Keratinocyte (primary cell): ENCODE results near the gene PGC.

Experiments
- EZH2 ChIP-seq: IDR thresholded peaks from one replicate; pipeline ENCODE4 v1.6.1; 2012; ENCODE audit warnings: inconsistent platforms, mild to moderate bottlenecking, low read length, moderate library complexity
- TF ChIP-seq, protein P1 (sequence below), 3 experiments: IDR thresholded peaks in 1 of 3; conservative IDR thresholded peaks in 1 of 3; optimal IDR thresholded peaks in 1 of 3; 2 replicates in 2 of 3; 3 replicates in 1 of 3; pipeline versions ENCODE3 to v1.5.1; 2011; ENCODE audit warnings: low read length in 3 of 3, mild to moderate bottlenecking in 3 of 3, moderate library complexity in 2 of 3, control low read depth in 1 of 3, inconsistent platforms in 1 of 3; ENCODE audit not compliant: insufficient read depth in 2 of 3; ENCODE audit errors: extremely low read depth in 1 of 3

DNA sequence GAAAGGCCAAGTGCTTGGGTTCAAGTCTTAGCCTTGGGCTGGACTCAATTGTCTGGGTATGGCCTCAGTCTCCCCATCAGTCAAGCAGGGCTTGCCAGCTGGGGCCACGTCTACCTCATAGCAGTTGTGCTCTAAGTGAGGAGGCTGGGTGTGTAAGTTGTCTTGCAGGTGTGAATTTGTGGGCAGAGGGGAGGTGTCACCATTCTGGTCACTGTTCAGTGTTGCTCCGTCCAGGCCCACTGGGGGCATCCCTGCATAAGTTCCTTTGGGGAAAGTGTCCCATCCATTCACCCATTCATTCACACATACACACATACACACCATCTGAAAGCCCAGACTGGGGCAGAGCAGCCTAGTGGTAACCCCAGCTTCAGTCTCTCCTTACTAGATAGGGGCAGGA lies 48.1 kb downstream of the PGC start:
- TF ChIP-seq, protein P1, sequence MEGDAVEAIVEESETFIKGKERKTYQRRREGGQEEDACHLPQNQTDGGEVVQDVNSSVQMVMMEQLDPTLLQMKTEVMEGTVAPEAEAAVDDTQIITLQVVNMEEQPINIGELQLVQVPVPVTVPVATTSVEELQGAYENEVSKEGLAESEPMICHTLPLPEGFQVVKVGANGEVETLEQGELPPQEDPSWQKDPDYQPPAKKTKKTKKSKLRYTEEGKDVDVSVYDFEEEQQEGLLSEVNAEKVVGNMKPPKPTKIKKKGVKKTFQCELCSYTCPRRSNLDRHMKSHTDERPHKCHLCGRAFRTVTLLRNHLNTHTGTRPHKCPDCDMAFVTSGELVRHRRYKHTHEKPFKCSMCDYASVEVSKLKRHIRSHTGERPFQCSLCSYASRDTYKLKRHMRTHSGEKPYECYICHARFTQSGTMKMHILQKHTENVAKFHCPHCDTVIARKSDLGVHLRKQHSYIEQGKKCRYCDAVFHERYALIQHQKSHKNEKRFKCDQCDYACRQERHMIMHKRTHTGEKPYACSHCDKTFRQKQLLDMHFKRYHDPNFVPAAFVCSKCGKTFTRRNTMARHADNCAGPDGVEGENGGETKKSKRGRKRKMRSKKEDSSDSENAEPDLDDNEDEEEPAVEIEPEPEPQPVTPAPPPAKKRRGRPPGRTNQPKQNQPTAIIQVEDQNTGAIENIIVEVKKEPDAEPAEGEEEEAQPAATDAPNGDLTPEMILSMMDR (optimal IDR thresholded peaks at IDR 0.05 in 1 of 3, IDR thresholded peaks at IDR 0.05 in 1 of 3, conservative IDR thresholded peaks at IDR 0.05 in 1 of 3; ENCODE audit: extremely low read depth in 1 of 3, insufficient read depth in 2 of 3, low read length in 3 of 3) = no peak
- no peak for TF ChIP-seq EZH2
